Pancreas (tissue), 10 donors: Measurements from ENCODE around the gene RUFY1. TPM values are rescaled to one million over a fixed set of nuclear protein-coding genes. Genes with fewer than 3 reads are reported as not detected.

Experiments used
- ATAC-seq, 4 donors: fragments of 200-7000 bp; cut with Tn5 transposase; one replicate each; pipeline versions ENCODE4 v1.8.0 to v1.9.1; 2020; ENCODE audit warnings: mild to moderate bottlenecking in 4 of 4, moderate library complexity in 4 of 4
- DNase-seq, 6 donors: peaks; one replicate each; pipeline ENCODE4 v3.0.0-alpha.2; 2020
- FAIRE-seq: peaks from 2 replicates; lab custom pipeline; 2012; peaks lifted over from hg19 to GRCh38; lab: Jason Lieb, UNC
- H3K27ac ChIP-seq, 4 donors: fragments of 200-600 bp; sonication (generic); 1 replicate in 3 of 4; 2 replicates in 1 of 4; pipeline versions ENCODE4 v1.5.0 to v1.8.0; 2020
- H3K27me3 ChIP-seq, 4 donors: fragments of 200-600 bp; one replicate each; pipeline ENCODE4 v1.8.0; 2021
- H3K36me3 ChIP-seq, 3 donors: fragments of 200-600 bp; sonication (generic) in 1 of 3; one replicate each; pipeline versions ENCODE4 v1.5.0 to v1.8.0; 2020 to 2021
- H3K4me1 ChIP-seq, 3 donors: fragments of 200-600 bp; one replicate each; pipeline ENCODE4 v1.8.0; 2021
- H3K4me3 ChIP-seq, 4 donors: fragments of 200-600 bp; sonication (generic) in 2 of 4; one replicate each; pipeline versions ENCODE4 v1.5.0 to v1.8.0; 2020 to 2021
- H3K9me3 ChIP-seq, 4 donors: fragments of 200-600 bp; one replicate each; pipeline ENCODE4 v1.8.0; 2021
- CTCF ChIP-seq, 4 donors: fragments of 200-600 bp; sonication (generic) in 3 of 4; IDR thresholded peaks; one replicate each; pipeline versions ENCODE4 v1.5.0 to v1.8.0; 2021; ENCODE audit warnings: antibody characterized with exemption in 4 of 4
- WGBS, 2 donors: extraction: QIAGEN DNeasy Blood & Tissue Kit; methylation state at CpG; one replicate each; pipeline ENCODE4 v1.1.7; 2013; 5-methylcytosine and 5-hydroxymethylcytosine counted together
- intact Hi-C, 3 donors: fragments of 100-400 bp; cut with DNase I; formaldehyde crosslinking; loops; one replicate each; pipeline versions ENCODE4 v1.11.1 to v1.14.2; 2022
- polyA plus RNA-seq, 2 donors: library from polyadenylated mRNA; stranded (reverse); fragments of 200-250 nt; gene quantifications; one replicate each; pipeline ENCODE4 v1.2.3, GENCODE V29; 2013
- total RNA-seq, 6 donors: library from RNA; stranded (reverse); fragmentation: NEBNext Ultra II Directional in 4 of 6; extraction: Animal tissue kit (Norgen Biotek cat#: 25700) in 4 of 6; gene quantifications; one replicate each; pipeline versions ENCODE4 v1.2.1 to v1.2.4, GENCODE V29; 2021 to 2023
- donor health status: healthy with polysubstance abuse.
- donor health status: DM: no; HTN: no; CAD: no; lungs with moderate emphysema.
- donor health status: DM: no; HTN: no; CAD: no.
- donor health status: control.
- donor health status: control.
- donor health status: Bipolar disorder and iron deficiency.
- donor health status: DM: yes; HTN: yes; CAD: no.
- donor health status: DM: no; HTN: no; CAD: no.
- donor health status: DM: no; HTN: no; CAD: no.
- donor health status: DM: yes; HTN: yes; CAD: no.

The RUFY1 gene
- total and polyA plus RNA-seq, 8 donors, result 16.4 to 35.8 (median 17.9) TPM

GRCh38 chr5:179530069-179530998 is 20.0 kb upstream of the RUFY1 start:
- H3K27ac ChIP-seq, result no peak overlapping the region
- H3K4me3 ChIP-seq, result peak overlapping the region in 1 of 4 donors; percentile 48
- TF ChIP-seq CTCF (IDR thresholded peaks at IDR 0.05), result no peak
- H3K9me3 ChIP-seq, result no peaks in the 10 kb centered on the region
- H3K4me1 ChIP-seq, result peaks cover 0 to 4% (median 0%) of the 10 kb centered on the region in 3 donors
- no peaks in the 10 kb centered on the region for H3K27me3 ChIP-seq
- DNase-seq (peak in 4 of 6 donors; percentile 29 to 77 (median 52)), FAIRE-seq (no peak), ATAC-seq (peak in 3 of 4 donors; percentile 90 to 97 (median 93))
- WGBS, 2 donors, result 32 to 33% methylated on average over 65 of the region's 65 CpGs
- H3K36me3 ChIP-seq, result no peaks in the 10 kb centered on the region
- intact Hi-C loops, result no loop called here

- Histone ChIP-seq H3K36me3 (no peaks in the 10 kb centered on the region), H3K4me1 (peaks cover 0 to 4% (median 0%) of the 10 kb centered on the region in 3 donors), H3K27ac (no peak overlapping the region), H3K9me3 (no peaks in the 10 kb centered on the region), H3K27me3 (no peaks in the 10 kb centered on the region), H3K4me3 (no peak overlapping the region)
- FAIRE-seq (no peak), DNase-seq (no peak), ATAC-seq (no peak)
- WGBS, 2 donors, result 78 to 91% methylated on average over 6 of the region's 6 CpGs
- intact Hi-C loops, result no loop called here
- TF ChIP-seq CTCF (IDR thresholded peaks at IDR 0.05), result no peak
Observed at GRCh38 chr5:179533024-179533423, 17.3 kb upstream of the RUFY1 start.

- TF ChIP-seq CTCF (IDR thresholded peaks at IDR 0.05), result no peak
- intact Hi-C loops, result no loop called here
- H3K27me3 ChIP-seq, result no peaks in the 10 kb centered on the region
- DNase-seq (no peak), ATAC-seq (no peak), FAIRE-seq (no peak)
- no peak overlapping the region for H3K27ac ChIP-seq
- WGBS, 2 donors, result 87 to 92% methylated on average over 5 of the region's 5 CpGs
- no peaks in the 10 kb centered on the region for H3K9me3 ChIP-seq
- no peak overlapping the region for H3K4me3 ChIP-seq
- peaks cover 0 to 4% (median 0%) of the 10 kb centered on the region in 3 donors for H3K4me1 ChIP-seq
- H3K36me3 ChIP-seq, result no peaks in the 10 kb centered on the region
Observed at GRCh38 chr5:179533907-179534306, 16.4 kb upstream of the RUFY1 start.

GRCh38 chr5:179534431-179534830 is 15.9 kb upstream of the RUFY1 start:
- WGBS, 2 donors, result 64 to 65% methylated on average over 12 of the region's 12 CpGs
- Histone ChIP-seq H3K4me3 (no peak overlapping the region), H3K9me3 (no peaks in the 10 kb centered on the region), H3K4me1 (peaks cover 0 to 4% (median 0%) of the 10 kb centered on the region in 3 donors), H3K27ac (no peak overlapping the region), H3K36me3 (no peaks in the 10 kb centered on the region), H3K27me3 (no peaks in the 10 kb centered on the region)
- TF ChIP-seq CTCF (IDR thresholded peaks at IDR 0.05), result no peak
- DNase-seq, result no peak
- peak in 2 of 4 donors; percentile 48 to 56 for ATAC-seq
- FAIRE-seq, result no peak
- intact Hi-C loops, result no loop called here

- no peak overlapping the region for H3K27ac ChIP-seq
- no peak for TF ChIP-seq CTCF (IDR thresholded peaks at IDR 0.05)
- no peak for FAIRE-seq
- no peak for DNase-seq
- H3K36me3 ChIP-seq, result no peaks in the 10 kb centered on the region
- H3K4me1 ChIP-seq, result no peaks in the 10 kb centered on the region
- ATAC-seq, result no peak
- WGBS, 2 donors, result 66 to 82% methylated on average over 6 of the region's 6 CpGs
- H3K27me3 ChIP-seq, result no peaks in the 10 kb centered on the region
- H3K4me3 ChIP-seq, result no peak overlapping the region
- no peaks in the 10 kb centered on the region for H3K9me3 ChIP-seq
- intact Hi-C loops, result no loop called here
Observed at GRCh38 chr5:179536676-179537075, 13.7 kb upstream of the RUFY1 start.
